Smooth muscle cell (in vitro differentiated cells): Measurements from ENCODE around the gene CEMIP. TPM values are rescaled to one million over a fixed set of nuclear protein-coding genes. Genes with fewer than 3 reads are reported as not detected.

Source experiments
- DNase-seq: peaks from one replicate; lab custom pipeline; 2025; ENCODE audit not compliant: unreplicated experiment; lab: John Stamatoyannopoulos, UW
- H2AFZ ChIP-seq: fragments of 200-600 bp; sonication (generic); 2 replicates; pipeline ENCODE4 v1.6.0; 2016; ENCODE audit warnings: antibody characterized with exemption, low read depth, mild to moderate bottlenecking
- H3F3A ChIP-seq: fragments of 200-600 bp; sonication (generic); 2 replicates; pipeline ENCODE4 v1.6.0; 2017; ENCODE audit warnings: antibody characterized with exemption, low read depth
- H3K27ac ChIP-seq: fragments of 200-600 bp; sonication (generic); 2 replicates; pipeline ENCODE4 v1.5.1; 2016; ENCODE audit warnings: low read depth, mild to moderate bottlenecking
- H3K27me3 ChIP-seq: fragments of 200-600 bp; sonication (generic); 2 replicates; pipeline ENCODE4 v1.6.1; 2016; ENCODE audit warnings: low read depth, mild to moderate bottlenecking
- H3K36me3 ChIP-seq: fragments of 200-600 bp; sonication (generic); 2 replicates; pipeline ENCODE4 v1.5.1; 2016; ENCODE audit warnings: low read depth
- H3K4me1 ChIP-seq: fragments of 200-600 bp; sonication (generic); 2 replicates; pipeline ENCODE4 v1.5.1; 2016; ENCODE audit warnings: low read depth
- H3K4me2 ChIP-seq: fragments of 200-600 bp; sonication (generic); 2 replicates; pipeline ENCODE4 v1.6.0; 2016; ENCODE audit warnings: mild to moderate bottlenecking
- H3K4me3 ChIP-seq: fragments of 200-600 bp; sonication (generic); 2 replicates; pipeline ENCODE4 v1.5.1; 2016; ENCODE audit warnings: mild to moderate bottlenecking
- H3K79me2 ChIP-seq: fragments of 200-600 bp; sonication (generic); 2 replicates; pipeline ENCODE4 v1.6.0; 2016; ENCODE audit warnings: low read depth, mild to moderate bottlenecking
- H3K9ac ChIP-seq: fragments of 200-600 bp; sonication (generic); 2 replicates; pipeline ENCODE4 v1.6.0; 2016; ENCODE audit warnings: low read depth
- H3K9me3 ChIP-seq: fragments of 200-600 bp; sonication (generic); replicated peaks from 2 replicates; pipeline ENCODE4 v1.5.1; 2016; ENCODE audit warnings: low read depth
- H4K20me1 ChIP-seq: fragments of 200-600 bp; sonication (generic); 2 replicates; pipeline ENCODE4 v1.6.0; 2016; ENCODE audit warnings: low read depth
- WGBS: methylation state at CpG from one replicate; pipeline ENCODE4 v1.1.7; 2016; ENCODE audit warnings: low lambda C conversion rate; 5-methylcytosine and 5-hydroxymethylcytosine counted together
- polyA plus RNA-seq: library from polyadenylated mRNA; unstranded; fragments of >200 nt; fragmentation: Nextera tagmentation; extraction: Ambion mirVana; gene quantifications from 2 replicates; pipeline ENCODE4 v1.2.1, GENCODE V29; 2016
- total RNA-seq: library from RNA; depleted of rRNA; stranded (reverse); fragments of >200 nt; gene quantifications from 2 replicates; pipeline ENCODE4 v1.2.3, GENCODE V29; 2014
- TF ChIP-seq, protein P1 (sequence below): fragments of 200-600 bp; sonication (generic); IDR thresholded peaks from 2 replicates; pipeline ENCODE4 v1.5.1; 2017; ENCODE audit warnings: borderline replicate concordance, mild to moderate bottlenecking, antibody characterized with exemption; ENCODE audit not compliant: insufficient read depth, poor library complexity, severe bottlenecking

The CEMIP gene
- total and polyA plus RNA-seq, 2 experiments from 2014 or later, result 1.9 TPM

DNA sequence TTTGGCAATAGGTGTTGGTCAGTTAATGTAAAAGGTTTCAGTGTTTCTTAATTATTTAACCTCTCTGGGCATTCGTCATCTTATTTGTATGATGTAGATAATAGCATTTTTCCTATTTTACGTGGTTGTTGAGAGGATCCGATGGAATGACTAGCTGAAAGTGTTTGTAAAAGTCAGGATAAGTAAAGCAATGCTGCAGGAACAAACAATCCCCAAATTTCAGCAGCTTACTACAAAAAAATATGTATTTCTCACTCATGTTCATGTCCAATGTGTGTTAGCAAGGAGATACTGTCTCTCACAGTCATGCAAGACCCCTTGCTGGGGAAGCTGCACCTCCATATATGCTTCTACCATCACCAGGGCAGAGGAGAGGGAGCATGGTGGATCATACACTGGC, 38.7 kb downstream of the CEMIP start:
- no peaks in the 10 kb centered on the region for H3K4me1 ChIP-seq
- H3K27me3 ChIP-seq, result peaks cover 17% of the 10 kb centered on the region
- no peaks in the 10 kb centered on the region for H3K79me2 ChIP-seq
- no peaks in the 10 kb centered on the region for H3K9me3 ChIP-seq
- TF ChIP-seq, protein P1, sequence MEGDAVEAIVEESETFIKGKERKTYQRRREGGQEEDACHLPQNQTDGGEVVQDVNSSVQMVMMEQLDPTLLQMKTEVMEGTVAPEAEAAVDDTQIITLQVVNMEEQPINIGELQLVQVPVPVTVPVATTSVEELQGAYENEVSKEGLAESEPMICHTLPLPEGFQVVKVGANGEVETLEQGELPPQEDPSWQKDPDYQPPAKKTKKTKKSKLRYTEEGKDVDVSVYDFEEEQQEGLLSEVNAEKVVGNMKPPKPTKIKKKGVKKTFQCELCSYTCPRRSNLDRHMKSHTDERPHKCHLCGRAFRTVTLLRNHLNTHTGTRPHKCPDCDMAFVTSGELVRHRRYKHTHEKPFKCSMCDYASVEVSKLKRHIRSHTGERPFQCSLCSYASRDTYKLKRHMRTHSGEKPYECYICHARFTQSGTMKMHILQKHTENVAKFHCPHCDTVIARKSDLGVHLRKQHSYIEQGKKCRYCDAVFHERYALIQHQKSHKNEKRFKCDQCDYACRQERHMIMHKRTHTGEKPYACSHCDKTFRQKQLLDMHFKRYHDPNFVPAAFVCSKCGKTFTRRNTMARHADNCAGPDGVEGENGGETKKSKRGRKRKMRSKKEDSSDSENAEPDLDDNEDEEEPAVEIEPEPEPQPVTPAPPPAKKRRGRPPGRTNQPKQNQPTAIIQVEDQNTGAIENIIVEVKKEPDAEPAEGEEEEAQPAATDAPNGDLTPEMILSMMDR, result no peak
- DNase-seq, result no peak
- WGBS, result 94% methylated on average over 3 of the region's 3 CpGs
- no peak overlapping the region for H3K27ac ChIP-seq
- H3K4me2 ChIP-seq, result no peak overlapping the region
- H4K20me1 ChIP-seq, result no peaks in the 10 kb centered on the region
- no peaks in the 10 kb centered on the region for H3K36me3 ChIP-seq
- no peak overlapping the region for H3K9ac ChIP-seq
- H3K4me3 ChIP-seq, result no peak overlapping the region
- H3F3A ChIP-seq, result no peaks in the 10 kb centered on the region
- H2AFZ ChIP-seq, result no peak overlapping the region

GRCh38 chr15:80819001-80819400, 39.8 kb downstream of the CEMIP start:
- H3K36me3 ChIP-seq, result no peaks in the 10 kb centered on the region
- H3K79me2 ChIP-seq, result no peaks in the 10 kb centered on the region
- H3K4me1 ChIP-seq, result no peaks in the 10 kb centered on the region
- H3K4me2 ChIP-seq, result no peak overlapping the region
- H3K4me3 ChIP-seq, result no peak overlapping the region
- no peaks in the 10 kb centered on the region for H3F3A ChIP-seq
- TF ChIP-seq, protein P1, result no peak
- H4K20me1 ChIP-seq, result no peaks in the 10 kb centered on the region
- no peak overlapping the region for H3K9ac ChIP-seq
- peaks cover 17% of the 10 kb centered on the region for H3K27me3 ChIP-seq
- H3K27ac ChIP-seq, result no peak overlapping the region
- no peak overlapping the region for H2AFZ ChIP-seq
- H3K9me3 ChIP-seq, result no peaks in the 10 kb centered on the region
- no peak for DNase-seq

DNA sequence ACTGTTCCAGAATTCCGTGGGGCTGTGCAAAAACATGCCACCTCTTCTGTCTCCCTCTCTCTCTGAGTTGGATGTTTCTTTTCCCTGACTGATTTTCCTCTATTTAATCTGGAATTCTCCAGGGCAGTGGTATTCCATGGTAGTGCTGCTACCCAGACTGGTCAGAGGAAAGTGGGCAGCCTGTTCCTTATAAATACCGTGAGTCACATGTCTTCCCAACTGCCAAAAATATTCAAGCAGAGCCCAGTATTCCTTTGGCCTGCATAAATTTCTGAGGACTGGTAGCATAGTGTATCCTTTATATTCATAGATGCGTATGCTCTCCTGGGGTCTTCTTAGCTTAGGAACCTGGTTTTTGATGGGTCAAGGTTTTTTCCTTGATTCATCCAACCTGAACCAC, 40.9 kb downstream of the CEMIP start:
- no peak overlapping the region for H3K9ac ChIP-seq
- TF ChIP-seq, protein P1, result no peak
- no peak for DNase-seq
- no peak overlapping the region for H3K4me3 ChIP-seq
- no peaks in the 10 kb centered on the region for H3K4me1 ChIP-seq
- no peaks in the 10 kb centered on the region for H4K20me1 ChIP-seq
- no peaks in the 10 kb centered on the region for H3K36me3 ChIP-seq
- H3K79me2 ChIP-seq, result no peaks in the 10 kb centered on the region
- H3K27ac ChIP-seq, result no peak overlapping the region
- H2AFZ ChIP-seq, result no peak overlapping the region
- WGBS, result 58% methylated on average over 3 of the region's 3 CpGs
- no peaks in the 10 kb centered on the region for H3F3A ChIP-seq
- peaks cover 15% of the 10 kb centered on the region for H3K27me3 ChIP-seq
- no peak overlapping the region for H3K4me2 ChIP-seq
- H3K9me3 ChIP-seq, result no peaks in the 10 kb centered on the region

DNA sequence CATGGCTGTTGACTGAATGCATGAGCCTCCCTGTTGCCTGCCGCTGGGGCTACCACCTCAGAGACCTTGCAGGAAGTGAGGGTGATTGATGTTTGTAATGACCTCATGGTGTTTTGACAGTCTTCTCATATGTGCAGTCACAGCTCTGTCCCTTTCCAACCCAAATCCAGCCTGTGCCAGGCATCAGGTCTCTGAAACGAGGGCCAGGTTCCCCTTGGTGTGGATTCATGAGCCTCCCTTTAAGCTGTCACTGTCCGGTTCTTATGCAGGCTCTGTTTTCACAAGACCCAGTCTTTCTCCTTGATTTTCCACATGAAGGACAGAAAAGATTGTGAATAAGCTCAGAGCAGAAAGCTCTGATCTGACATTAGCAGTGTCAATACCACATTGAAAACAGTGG, 43.1 kb downstream of the CEMIP start:
- Histone ChIP-seq H3K9me3 (no peaks in the 10 kb centered on the region), H2AFZ (no peak overlapping the region), H3K79me2 (no peaks in the 10 kb centered on the region), H3K4me1 (no peaks in the 10 kb centered on the region), H3F3A (no peaks in the 10 kb centered on the region), H3K36me3 (no peaks in the 10 kb centered on the region), H3K27ac (no peak overlapping the region), H3K27me3 (no peaks in the 10 kb centered on the region), H4K20me1 (no peaks in the 10 kb centered on the region), H3K9ac (no peak overlapping the region), H3K4me3 (no peak overlapping the region), H3K4me2 (no peak overlapping the region)
- 89% methylated on average over 3 of the region's 3 CpGs for WGBS
- TF ChIP-seq, protein P1, result no peak
- no peak for DNase-seq
